HG02943 (cell line): ENCODE data around the gene CCDC85C.

Experiments
- ATAC-seq: cut with Tn5 transposase; IDR thresholded peaks from one replicate; pipeline ENCODE4 v1.9.1; 2021; ENCODE audit warnings: mild to moderate bottlenecking, low read depth, moderate library complexity; ENCODE audit not compliant: unreplicated experiment

CCDC85C gene

DNA sequence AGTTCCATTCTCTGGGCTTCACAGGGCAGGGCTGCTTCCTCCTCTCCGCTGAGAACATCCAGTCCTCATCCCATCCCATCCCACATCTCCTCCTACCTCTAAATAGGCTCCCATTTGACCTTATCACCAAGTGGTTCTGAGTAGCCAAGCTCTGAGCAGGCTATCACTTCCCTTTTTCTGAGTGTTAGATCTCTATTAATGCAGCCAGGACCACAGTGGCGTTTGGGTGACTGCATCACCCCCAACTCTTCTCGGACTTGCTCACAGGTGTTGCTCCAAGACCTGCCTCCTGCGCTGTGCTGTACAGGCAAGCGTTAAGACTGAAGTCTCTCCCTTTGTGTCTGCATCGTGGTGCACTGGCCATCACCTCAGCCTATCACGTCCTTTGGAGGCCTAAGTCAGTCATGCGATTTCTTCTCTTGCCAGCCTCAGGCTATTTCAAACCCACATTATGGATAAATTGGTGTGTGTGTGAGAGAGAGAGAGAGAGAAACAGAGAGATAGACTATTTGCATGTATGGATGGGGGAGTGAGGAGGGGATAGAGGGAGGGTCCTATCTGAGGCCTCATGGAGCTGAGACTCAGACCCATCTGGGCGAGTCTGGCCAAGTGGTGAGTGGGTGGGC, 28.5 kb upstream of the CCDC85C start:
- no peak for ATAC-seq

- ATAC-seq, result no peak
Measured at GRCh38 chr14:99630202-99630601, 26.2 kb upstream of the CCDC85C start.

DNA sequence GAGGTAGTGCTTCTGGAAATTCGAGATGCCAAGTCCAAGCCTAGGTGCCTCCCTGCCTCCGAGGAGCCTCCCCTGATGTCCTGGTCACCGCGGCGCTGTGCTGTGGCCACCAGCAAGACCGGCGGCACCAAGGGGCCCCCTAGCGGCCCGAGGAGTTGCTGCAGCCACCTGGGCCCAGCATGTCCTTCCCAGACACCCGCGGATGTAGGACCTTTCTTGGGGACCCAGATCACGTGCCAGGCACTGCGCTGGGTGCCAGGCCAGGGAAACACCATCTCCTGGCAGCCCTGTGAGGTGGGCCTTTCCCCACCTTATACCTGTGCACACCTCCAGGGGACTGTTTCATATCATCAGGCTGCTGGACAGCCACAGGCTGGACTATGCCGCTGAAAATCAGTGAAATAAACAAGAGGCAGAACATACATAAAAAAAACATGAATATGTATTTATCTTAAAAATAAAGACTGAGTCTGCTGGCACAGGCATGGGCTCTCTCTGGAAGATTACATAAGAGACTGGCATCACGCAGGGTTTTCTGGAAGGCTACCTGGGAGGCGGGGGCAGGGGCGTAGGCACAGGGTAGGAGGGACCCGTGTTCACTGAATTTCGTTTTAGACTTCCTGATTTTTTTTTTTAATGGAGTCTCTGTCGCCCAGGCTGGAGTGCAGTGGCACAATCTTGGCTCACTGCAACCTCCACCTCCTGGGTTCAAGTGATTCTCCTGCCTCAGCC, 25.0 kb upstream of the CCDC85C start:
- no peak for ATAC-seq

GRCh38 chr14:99627510-99628381, 23.7 kb upstream of the CCDC85C start:
- ATAC-seq, result no peak

DNA sequence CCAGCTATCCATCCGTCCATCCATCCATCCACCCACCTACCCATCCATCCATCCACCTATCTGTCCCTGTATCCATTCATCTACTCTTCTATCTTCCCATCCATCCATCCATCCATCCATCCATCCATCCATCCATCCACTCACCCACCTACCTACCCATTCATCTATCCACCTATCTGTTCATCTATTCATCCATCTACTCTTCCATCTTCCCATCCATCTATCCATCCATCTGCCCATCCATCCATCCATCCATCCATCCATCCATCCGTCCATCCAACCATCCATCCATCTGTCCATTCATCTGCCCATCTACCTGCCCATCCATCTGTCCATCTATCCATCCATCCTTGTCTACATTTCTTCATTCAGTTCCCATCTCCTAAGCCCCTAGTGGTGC, 23.1 kb upstream of the CCDC85C start:
- ATAC-seq, result no peak

DNA sequence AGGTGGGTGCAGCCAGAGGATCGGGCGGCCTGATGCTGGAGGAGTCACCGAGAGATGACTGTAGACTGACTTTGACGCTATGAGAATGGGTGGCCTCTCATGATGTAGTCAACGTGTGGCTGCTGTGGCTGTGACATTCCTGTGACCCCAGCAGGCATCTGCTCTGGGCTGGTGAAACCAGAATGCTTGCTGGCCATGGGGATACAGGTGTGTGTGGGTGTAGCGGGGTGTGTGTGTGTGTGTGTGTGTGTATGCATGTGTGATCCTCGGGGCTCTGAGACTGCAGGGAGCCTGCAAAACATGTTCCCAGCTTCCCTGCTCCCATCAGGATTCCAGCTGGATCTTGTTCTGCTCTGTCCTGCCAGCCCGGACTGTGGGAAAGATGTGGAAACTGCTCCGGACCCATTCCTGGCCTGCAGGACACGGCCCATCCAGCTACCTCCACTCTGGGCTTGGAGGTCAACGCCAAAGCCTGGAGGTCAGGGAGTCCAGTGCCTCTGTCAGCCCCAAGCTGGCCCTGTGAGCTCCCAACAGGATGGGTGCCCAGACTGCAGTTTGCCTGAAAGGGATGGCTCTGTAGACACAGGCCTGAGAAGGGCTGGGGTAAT, 22.1 kb upstream of the CCDC85C start:
- ATAC-seq, result no peak

GRCh38 chr14:99625476-99625875, 21.5 kb upstream of the CCDC85C start:
- ATAC-seq, result no peak

DNA sequence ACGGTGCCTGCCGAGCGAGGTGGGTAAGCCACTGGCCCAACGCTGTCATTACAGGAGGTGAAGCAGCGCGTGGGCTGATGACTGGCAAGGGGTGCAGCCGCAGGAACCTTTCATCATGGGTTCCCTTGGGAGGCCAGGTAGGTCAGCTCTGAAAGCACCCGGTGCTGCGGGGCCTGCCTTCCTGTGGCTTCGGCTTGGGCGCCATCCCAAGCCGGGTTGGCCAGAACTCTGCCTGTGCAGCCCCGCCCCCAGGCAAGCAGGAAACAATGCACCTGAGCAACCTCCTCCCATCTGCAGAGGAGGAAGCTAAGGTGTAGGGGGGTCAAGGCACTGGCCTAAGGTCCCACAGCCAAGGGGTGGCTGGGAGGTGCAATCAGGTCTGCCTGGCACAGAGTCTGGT, 21.0 kb upstream of the CCDC85C start:
- no peak for ATAC-seq

- no peak for ATAC-seq
Measured at GRCh38 chr14:99624024-99624423, 20.0 kb upstream of the CCDC85C start.

DNA sequence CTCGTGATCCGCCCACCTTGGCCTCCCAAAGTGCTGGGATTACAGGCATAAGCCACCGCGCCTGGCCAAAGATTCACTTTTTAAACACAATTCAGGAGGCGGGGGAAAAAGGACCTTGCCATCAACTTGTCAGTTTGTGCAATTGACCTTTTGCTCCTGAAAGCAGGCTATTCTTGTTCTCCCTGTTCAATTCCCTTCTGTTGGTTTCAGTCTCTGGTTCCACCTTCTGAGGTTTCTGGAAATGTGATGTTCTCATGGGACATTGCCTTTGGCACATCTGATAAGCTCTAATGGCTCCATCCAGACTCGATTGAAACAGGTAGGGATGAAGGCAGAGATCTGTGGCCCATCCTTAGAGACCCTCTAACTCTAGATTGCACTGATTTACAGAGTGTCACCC, 17.9 kb upstream of the CCDC85C start:
- no peak for ATAC-seq

DNA sequence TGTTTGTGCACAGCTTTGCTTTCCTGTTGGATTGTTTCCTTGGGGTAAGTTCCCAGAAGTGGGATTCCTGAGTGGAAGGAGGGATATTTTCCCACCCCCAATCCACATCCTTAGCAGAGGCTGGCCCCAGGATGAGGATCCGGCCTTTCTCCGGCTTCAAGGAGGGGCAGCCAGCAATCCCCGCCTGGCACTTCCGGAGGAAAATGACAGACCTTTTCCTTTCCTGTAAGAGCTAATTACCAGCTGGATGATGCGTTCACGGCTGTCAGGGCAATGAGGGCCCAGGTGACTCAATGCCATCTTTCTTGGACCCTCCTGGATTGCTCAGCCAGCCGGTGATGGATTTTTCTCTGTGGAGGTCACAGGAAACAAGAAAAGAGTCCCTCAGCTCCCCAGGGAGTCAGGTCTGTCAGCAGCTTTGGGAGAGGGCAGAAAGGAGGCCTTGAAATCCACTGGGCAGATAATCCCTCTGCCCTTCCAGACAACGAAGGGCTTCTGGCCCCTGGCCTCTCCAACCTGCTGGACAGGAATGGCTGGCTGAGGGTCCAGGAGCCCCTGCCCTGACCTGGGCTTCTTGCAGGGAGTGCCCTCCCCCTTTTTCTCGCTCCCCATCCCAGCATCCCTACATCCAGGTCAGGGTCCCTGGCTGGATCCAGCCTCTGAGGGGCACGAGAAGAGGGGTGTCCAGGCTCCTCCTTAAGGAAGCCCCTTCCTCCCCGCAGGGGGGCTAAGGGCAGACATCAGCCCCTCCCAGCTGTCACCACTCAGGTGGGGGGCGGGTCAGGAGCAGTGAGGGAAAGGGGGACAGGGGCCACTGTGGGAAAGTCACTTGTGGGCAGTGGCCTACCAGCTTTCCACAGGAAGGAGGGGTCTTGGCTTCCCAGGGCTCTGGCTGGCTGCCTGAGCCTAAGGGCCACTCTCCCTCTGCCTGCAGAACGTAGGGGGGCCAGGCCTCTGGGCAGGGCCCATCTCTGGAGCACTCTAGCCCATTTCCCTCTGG, 16.1 kb upstream of the CCDC85C start:
- ATAC-seq, result no peak

GRCh38 chr14:99616832-99617800, 13.1 kb upstream of the CCDC85C start:
- no peak for ATAC-seq

GRCh38 chr14:99615497-99616157, 11.6 kb upstream of the CCDC85C start:
- no peak for ATAC-seq

- no peak for ATAC-seq
Measured at GRCh38 chr14:99612738-99613330, 8.8 kb upstream of the CCDC85C start.

- no peak for ATAC-seq
Measured at GRCh38 chr14:99612071-99612737, 8.2 kb upstream of the CCDC85C start.

DNA sequence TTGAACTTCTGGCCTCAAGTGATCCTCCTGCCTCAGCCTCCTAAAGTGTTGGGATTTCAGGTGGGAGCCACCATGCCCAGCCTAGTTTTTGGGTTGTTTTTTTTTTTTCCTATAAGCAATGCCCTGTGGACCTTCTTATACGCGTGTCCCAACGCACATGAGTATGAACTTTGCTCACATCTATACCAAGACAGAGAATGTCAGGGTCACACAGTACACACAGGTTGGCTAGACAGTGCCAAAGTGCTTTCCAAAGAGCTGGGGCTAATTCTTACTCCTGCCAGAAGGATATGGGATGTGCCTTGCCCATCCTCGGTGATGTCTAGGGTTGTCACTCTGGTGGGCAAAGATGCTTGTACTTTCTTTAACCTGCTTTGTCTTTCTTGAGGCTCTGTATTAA, 7.6 kb upstream of the CCDC85C start:
- ATAC-seq, result no peak
